T-helper 1 cell treated with Interleukin-12 subunit alpha and Interleukin-12 subunit beta and Interleukin-4 antibody, amounts not matched to agents 30 ng/mL and 1 ng/mL, for 36 hours (primary cell): ENCODE results near the gene ISCA2. TPM values are rescaled to one million over a fixed set of nuclear protein-coding genes. Genes with fewer than 3 reads are reported as not detected.
"Not testable (repeated sequence)": the region's sequence is repeated elsewhere in the genome, so short reads cannot be mapped to it uniquely, and the experiment has no call there.

ENCODE experiments used
- intact Hi-C: fragments of 100-400 bp; cut with micrococcal nuclease; formaldehyde crosslinking; loops from one replicate; pipeline ENCODE4 v1.15.1; 2024
- total RNA-seq: library from RNA; stranded (reverse); gene quantifications from 2 replicates; pipeline ENCODE4 v1.2.3, GENCODE V29; 2022

ISCA2 gene
- total RNA-seq, 1 donor from 2014 or later = 24.8 TPM

GRCh38 chr14:74526854-74527585 is 33.5 kb downstream of the ISCA2 start:
- intact Hi-C loops = no loop called here

GRCh38 chr14:74527736-74528280 is 34.2 kb downstream of the ISCA2 start:
- intact Hi-C loops = no loop called here

DNA sequence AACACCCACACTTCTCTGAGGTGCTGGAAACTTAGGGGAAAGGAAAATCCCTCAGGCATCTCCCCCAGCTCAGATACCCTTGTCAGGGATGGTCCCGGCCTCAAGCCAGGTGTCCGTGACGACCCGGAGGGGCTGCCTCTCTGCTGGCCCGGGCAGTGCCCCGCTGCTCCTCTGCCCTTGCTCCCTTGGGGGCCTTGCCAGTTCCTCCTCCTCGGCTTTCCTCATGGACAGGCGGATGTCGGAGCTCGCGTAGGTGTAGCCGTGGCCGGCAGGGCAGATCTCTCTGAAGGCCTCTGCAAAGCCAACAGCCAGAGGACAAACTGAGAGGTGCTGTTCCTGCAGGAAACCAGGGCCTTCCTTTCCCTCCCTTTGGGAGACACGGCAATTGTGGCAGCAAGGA is 34.8 kb downstream of the ISCA2 start:
- intact Hi-C loops = no loop called here

- intact Hi-C loops = no loop called here
These were observed 35.3 kb downstream of the ISCA2 start for GRCh38 chr14:74528886-74529285.

GRCh38 chr14:74531006-74531405 is 37.4 kb downstream of the ISCA2 start:
- intact Hi-C loops = no loop called here

DNA sequence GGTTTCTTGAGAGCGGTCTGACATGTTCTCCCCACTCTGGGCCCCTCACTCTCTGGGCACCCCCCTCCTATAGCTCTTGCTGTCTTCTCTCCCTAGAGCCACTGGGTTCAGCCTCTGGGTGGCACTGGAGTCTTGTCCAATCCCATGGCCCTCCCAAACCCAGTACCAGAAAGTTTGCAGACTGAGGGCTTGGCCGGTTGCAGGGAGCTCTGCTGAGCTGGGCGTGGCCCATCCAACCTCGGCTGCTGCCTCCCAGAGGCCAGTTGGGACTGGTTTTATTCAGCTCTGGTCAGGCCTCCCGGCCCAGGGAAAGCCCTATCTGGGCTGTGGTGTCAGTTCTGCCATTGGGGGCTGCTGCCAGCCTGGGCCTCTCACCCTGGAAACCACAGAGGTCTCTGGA is 37.9 kb downstream of the ISCA2 start:
- intact Hi-C loops = no loop called here

DNA sequence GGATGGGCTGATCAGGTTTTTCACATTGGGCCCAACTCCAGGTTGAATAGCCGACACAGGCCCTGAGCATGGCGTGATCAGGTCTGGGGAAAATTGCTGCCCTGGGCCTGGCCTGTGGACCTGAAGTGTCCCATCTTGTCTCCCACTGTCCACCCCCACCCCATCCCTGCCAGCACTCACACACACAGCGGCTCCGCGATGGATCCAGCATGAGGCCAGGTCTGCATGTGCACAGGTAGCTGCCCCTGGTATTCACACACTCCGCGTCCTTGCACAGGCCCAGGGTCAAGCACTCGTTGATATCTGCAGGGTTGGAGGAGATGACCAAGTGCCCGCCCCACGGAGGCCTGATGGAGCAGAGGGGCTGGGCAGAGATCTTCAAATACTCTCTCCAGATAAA is 38.7 kb downstream of the ISCA2 start:
- intact Hi-C loops = no loop called here

GRCh38 chr14:74533576-74533975 is 40.0 kb downstream of the ISCA2 start:
- intact Hi-C loops = no loop called here

DNA sequence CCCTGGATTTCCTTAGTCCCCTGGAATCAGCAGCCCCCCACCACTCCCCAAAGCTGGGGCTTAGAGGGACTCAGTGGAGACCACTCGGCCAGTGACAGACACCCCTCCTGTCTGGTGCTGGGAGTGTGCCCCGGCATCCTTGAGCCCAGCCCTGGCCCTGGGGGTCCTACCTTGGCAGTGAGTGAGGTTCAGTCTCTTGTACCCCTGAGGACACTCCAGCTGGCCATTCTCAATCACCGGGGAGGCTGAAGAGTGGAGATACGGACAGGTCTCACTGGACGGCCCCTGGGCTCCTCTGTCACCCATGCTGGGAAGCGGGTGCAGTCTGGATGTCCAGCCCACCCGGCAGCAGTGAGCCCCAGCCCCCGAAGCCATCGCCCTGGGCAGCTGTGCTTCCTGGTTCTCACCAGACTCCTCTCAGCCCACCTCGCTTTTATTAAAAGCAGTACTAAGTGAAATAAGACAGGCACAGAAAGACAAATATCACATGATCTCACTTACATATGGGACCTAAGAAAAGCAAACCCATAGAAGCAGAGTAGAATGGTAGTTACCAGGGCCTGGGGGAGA is 42.3 kb downstream of the ISCA2 start:
- intact Hi-C loops = no loop called here

DNA sequence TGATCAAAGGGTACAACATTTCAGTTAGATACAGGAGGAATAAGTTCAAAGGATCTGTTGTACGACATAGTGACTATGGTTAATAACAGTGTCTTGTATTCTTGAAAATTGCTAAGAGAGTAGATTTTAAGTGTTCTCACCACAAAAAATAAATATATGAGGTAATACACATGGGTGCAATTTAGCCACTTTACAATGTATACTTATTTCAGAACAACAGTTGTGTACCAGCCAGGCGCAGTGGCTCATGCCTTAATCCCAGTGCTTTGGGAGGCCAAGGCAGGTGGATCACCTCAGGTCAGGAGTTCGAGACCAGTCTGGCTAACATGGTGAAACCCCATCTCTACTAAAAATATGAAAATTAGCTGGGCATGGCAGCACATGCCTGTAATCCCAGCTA is 42.8 kb downstream of the ISCA2 start:
- intact Hi-C loops = not testable (repeated sequence)

GRCh38 chr14:74538411-74539391 is 45.1 kb downstream of the ISCA2 start:
- intact Hi-C loops = no loop called here

DNA sequence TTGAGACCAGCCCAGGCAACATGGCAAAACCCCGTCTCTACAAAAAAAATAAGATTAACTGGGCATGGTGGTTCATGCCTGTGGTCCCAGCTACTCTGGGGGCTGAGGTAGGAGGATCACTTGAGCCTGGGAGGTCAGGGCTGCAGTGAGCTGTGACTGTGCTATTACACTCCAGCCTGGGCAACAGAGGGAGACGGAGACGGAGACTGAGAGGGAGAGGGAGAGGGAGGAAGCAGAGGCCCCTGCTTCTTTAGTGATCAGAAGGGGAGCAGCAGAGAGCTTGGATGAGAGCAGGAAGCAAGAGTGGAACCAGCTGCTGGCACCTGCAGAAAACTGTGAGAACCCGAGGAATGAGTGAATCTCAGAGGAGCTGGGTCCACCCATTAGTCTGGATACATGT is 45.9 kb downstream of the ISCA2 start:
- intact Hi-C loops = no loop called here

GRCh38 chr14:74541225-74541624 is 47.7 kb downstream of the ISCA2 start:
- intact Hi-C loops = no loop called here

DNA sequence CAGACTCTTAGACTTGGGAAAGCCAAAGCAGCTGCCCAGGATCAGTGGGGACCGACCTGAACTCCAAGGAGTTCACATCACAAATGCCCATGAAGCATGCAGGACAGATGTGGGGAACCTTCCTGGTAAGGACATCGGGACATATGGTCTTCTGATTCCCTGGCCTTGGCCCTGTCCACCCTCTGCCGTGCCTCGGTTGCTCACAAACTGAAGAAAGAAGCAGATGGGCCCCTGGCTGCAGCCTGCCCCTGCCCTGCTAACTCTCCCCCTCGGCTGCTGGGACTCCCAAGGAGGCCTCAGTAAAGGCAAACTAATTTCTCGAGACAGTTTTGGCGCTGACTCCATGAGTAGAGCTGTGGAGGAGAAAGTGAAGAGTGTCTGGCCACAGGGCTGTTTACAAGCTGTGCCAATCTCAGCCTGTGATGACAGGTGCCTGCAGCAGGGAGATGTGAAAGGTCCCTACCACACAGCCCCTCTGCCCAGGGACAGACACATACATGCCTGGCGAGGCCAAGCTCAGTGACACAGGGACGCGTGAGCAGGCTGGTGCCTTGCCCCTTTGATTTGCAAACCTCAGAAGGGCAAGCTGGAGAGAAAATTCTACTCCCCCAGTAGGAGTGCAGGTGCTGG is 48.6 kb downstream of the ISCA2 start:
- intact Hi-C loops = no loop called here

DNA sequence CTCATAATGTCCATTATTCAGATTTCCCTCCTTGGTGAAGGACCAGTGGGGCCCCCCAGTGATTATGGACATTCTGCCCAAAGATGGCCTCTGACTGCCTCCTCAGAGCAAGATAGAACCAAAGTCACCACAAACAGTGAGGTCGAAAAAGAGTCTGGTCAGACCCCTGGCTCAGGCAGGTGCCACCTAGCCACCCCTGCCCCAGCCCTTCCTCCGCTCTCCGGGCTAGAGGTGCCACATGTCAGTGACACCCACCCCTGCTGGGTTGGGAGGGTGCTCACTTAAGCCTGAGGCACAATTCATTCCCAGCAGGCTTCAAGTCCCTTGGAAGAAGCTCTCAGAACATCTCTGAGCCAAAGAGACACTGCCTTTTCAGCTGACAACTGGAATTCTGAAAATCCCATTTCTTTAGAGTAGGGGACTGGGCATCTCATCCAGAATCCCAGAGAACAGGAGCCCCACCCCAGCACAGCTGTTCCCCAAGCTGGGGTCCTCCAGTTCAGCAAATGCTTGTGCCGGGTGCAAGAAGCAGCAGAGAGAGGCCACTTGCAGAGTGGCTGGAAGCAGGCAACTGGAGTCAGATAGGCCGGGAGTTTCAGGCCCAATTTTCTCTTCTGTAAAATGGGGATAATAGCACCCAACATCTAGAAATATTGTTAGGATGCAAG is 50.3 kb downstream of the ISCA2 start:
- intact Hi-C loops = no loop called here

GRCh38 chr14:74545386-74545785 is 51.8 kb downstream of the ISCA2 start:
- intact Hi-C loops = no loop called here

- intact Hi-C loops = no loop called here
These were observed 52.9 kb downstream of the ISCA2 start for GRCh38 chr14:74546416-74546815.
